Measurements from ENCODE around the gene CFAP251. TPM values are rescaled to one million over a fixed set of nuclear protein-coding genes. Genes with fewer than 3 reads are reported as not detected.
A peak's percentile ranks its signal among the peaks of the same experiment; 100 is the strongest.

CFAP251 gene
- total RNA-seq, 1 donor from 2014 or later: 4.7 TPM

- H3K9ac ChIP-seq (ENCODE audit: low read length): no peak overlapping the region
- Mint-ChIP-seq H3K27me3 (ENCODE audit: low read depth, unreplicated experiment) (peaks cover 7% of the 10 kb centered on the region), H3K27ac (ENCODE audit: unreplicated experiment) (no peak overlapping the region), H3K4me3 (ENCODE audit: unreplicated experiment) (no peak overlapping the region), H3K4me1 (ENCODE audit: low read depth, unreplicated experiment) (no peaks in the 10 kb centered on the region), H3K36me3 (ENCODE audit: low read depth, unreplicated experiment) (peaks cover 38% of the 10 kb centered on the region), H3K9me3 (ENCODE audit: unreplicated experiment) (peaks cover 17% of the 10 kb centered on the region)
- no peak overlapping the region for H3K27ac ChIP-seq (ENCODE audit: low read depth, low read length)
- H4K20me1 ChIP-seq (ENCODE audit: insufficient read depth, low read length): no peaks in the 10 kb centered on the region
- DNase-seq (ENCODE audit: low read depth): peak; percentile 8
- FAIRE-seq: no peak
- no peak overlapping the region for H3K4me2 ChIP-seq (ENCODE audit: low read length)
- H3K79me2 ChIP-seq (ENCODE audit: insufficient read depth, low read length): no peaks in the 10 kb centered on the region
- H2AFZ ChIP-seq (ENCODE audit: low read depth, low read length): no peak overlapping the region
- no peaks in the 10 kb centered on the region for H3K27me3 ChIP-seq (ENCODE audit: insufficient read depth, low read length)
- H3K4me1 ChIP-seq (ENCODE audit: insufficient read depth, low read length): no peaks in the 10 kb centered on the region
- H3K9me3 ChIP-seq (ENCODE audit: insufficient read depth, low read depth, low read length): no peaks in the 10 kb centered on the region
- TF ChIP-seq EZH2 (IDR thresholded peaks at IDR 0.05; ENCODE audit: insufficient read depth, low read length): no peak
- TF ChIP-seq CTCF (IDR thresholded peaks at IDR 0.05; ENCODE audit: insufficient read depth, low read depth, low read length): no peak
- no peaks in the 10 kb centered on the region for H3K36me3 ChIP-seq (ENCODE audit: insufficient read depth, low read length)
- no peak overlapping the region for H3K4me3 ChIP-seq (ENCODE audit: insufficient read depth, low read depth, low read length)
These were observed 55.9 kb downstream of the CFAP251 start for GRCh38 chr12:121974026-121974985.

- Mint-ChIP-seq H3K4me1 (ENCODE audit: low read depth, unreplicated experiment) (no peaks in the 10 kb centered on the region), H3K9me3 (ENCODE audit: unreplicated experiment) (peaks cover 17% of the 10 kb centered on the region), H3K27me3 (ENCODE audit: low read depth, unreplicated experiment) (peaks cover 7% of the 10 kb centered on the region), H3K27ac (ENCODE audit: unreplicated experiment) (no peak overlapping the region), H3K36me3 (ENCODE audit: low read depth, unreplicated experiment) (peaks cover 36% of the 10 kb centered on the region), H3K4me3 (ENCODE audit: unreplicated experiment) (no peak overlapping the region)
- no peaks in the 10 kb centered on the region for H4K20me1 ChIP-seq (ENCODE audit: insufficient read depth, low read length)
- H3K4me2 ChIP-seq (ENCODE audit: low read length): no peak overlapping the region
- no peak overlapping the region for H3K4me3 ChIP-seq (ENCODE audit: insufficient read depth, low read depth, low read length)
- H3K9ac ChIP-seq (ENCODE audit: low read length): no peak overlapping the region
- H3K27me3 ChIP-seq (ENCODE audit: insufficient read depth, low read length): no peaks in the 10 kb centered on the region
- no peak for TF ChIP-seq EZH2 (IDR thresholded peaks at IDR 0.05; ENCODE audit: insufficient read depth, low read length)
- TF ChIP-seq CTCF (IDR thresholded peaks at IDR 0.05; ENCODE audit: insufficient read depth, low read depth, low read length): no peak
- FAIRE-seq: no peak
- H3K4me1 ChIP-seq (ENCODE audit: insufficient read depth, low read length): peaks cover under 1% of the 10 kb centered on the region
- no peaks in the 10 kb centered on the region for H3K36me3 ChIP-seq (ENCODE audit: insufficient read depth, low read length)
- H2AFZ ChIP-seq (ENCODE audit: low read depth, low read length): no peak overlapping the region
- no peak overlapping the region for H3K27ac ChIP-seq (ENCODE audit: low read depth, low read length)
- H3K79me2 ChIP-seq (ENCODE audit: insufficient read depth, low read length): no peaks in the 10 kb centered on the region
- DNase-seq (ENCODE audit: low read depth): no peak
- no peaks in the 10 kb centered on the region for H3K9me3 ChIP-seq (ENCODE audit: insufficient read depth, low read depth, low read length)
These were observed 56.6 kb downstream of the CFAP251 start for GRCh38 chr12:121975021-121975420.

GRCh38 chr12:121976950-121977349, 58.6 kb downstream of the CFAP251 start:
- H3K27ac ChIP-seq (ENCODE audit: low read depth, low read length): no peak overlapping the region
- no peak for FAIRE-seq

More at GRCh38 chr12:121976950-121977349, 58.6 kb downstream of the CFAP251 start:
- Mint-ChIP-seq H3K27me3 (ENCODE audit: low read depth, unreplicated experiment) (peaks cover 7% of the 10 kb centered on the region), H3K4me1 (ENCODE audit: low read depth, unreplicated experiment) (no peaks in the 10 kb centered on the region), H3K9me3 (ENCODE audit: unreplicated experiment) (peaks cover 15% of the 10 kb centered on the region), H3K4me3 (ENCODE audit: unreplicated experiment) (no peak overlapping the region), H3K27ac (ENCODE audit: unreplicated experiment) (no peak overlapping the region), H3K36me3 (ENCODE audit: low read depth, unreplicated experiment) (peaks cover 24% of the 10 kb centered on the region)
- Histone ChIP-seq H3K4me1 (ENCODE audit: insufficient read depth, low read length) (peaks cover 2% of the 10 kb centered on the region), H2AFZ (ENCODE audit: low read depth, low read length) (no peak overlapping the region), H3K36me3 (ENCODE audit: insufficient read depth, low read length) (no peaks in the 10 kb centered on the region), H3K79me2 (ENCODE audit: insufficient read depth, low read length) (no peaks in the 10 kb centered on the region), H3K9ac (ENCODE audit: low read length) (no peak overlapping the region), H4K20me1 (ENCODE audit: insufficient read depth, low read length) (no peaks in the 10 kb centered on the region), H3K27me3 (ENCODE audit: insufficient read depth, low read length) (no peaks in the 10 kb centered on the region), H3K4me3 (ENCODE audit: insufficient read depth, low read depth, low read length) (no peak overlapping the region), H3K4me2 (ENCODE audit: low read length) (no peak overlapping the region), H3K9me3 (ENCODE audit: insufficient read depth, low read depth, low read length) (no peaks in the 10 kb centered on the region)
- DNase-seq (ENCODE audit: low read depth): no peak
- no peak for TF ChIP-seq EZH2 (IDR thresholded peaks at IDR 0.05; ENCODE audit: insufficient read depth, low read length)
- TF ChIP-seq CTCF (IDR thresholded peaks at IDR 0.05; ENCODE audit: insufficient read depth, low read depth, low read length): no peak

Data from astrocyte (in vitro differentiated cells and primary cell).